Brain microvascular endothelial cell (primary cell): ENCODE data around the gene UTF1.
"Not testable (repeated sequence)": the region's sequence is repeated elsewhere in the genome, so short reads cannot be mapped to it uniquely, and the experiment has no call there.

Source experiments
- DNase-seq: peaks from one replicate; pipeline ENCODE4 v3.0.0-alpha.2; 2020
- H3K27ac ChIP-seq: fragments of 250-450 bp; sonication (Bioruptor Pico); 2 replicates; pipeline ENCODE4 v1.5.1; 2020; ENCODE audit warnings: mild to moderate bottlenecking, moderate library complexity
- H3K27me3 ChIP-seq: fragments of 250-450 bp; sonication (Bioruptor Pico); replicated peaks from 2 replicates; pipeline ENCODE4 v1.5.1; 2020; ENCODE audit warnings: mild to moderate bottlenecking
- H3K36me3 ChIP-seq: fragments of 250-450 bp; sonication (Bioruptor Pico); replicated peaks from 2 replicates; pipeline ENCODE4 v1.5.1; 2020; ENCODE audit warnings: mild to moderate bottlenecking
- H3K4me3 ChIP-seq: 2 replicates; pipeline ENCODE4 v1.5.1; 2011; ENCODE audit warnings: low read depth, mild to moderate bottlenecking, control low read depth, low read length, moderate library complexity
- in situ Hi-C: cut with HindIII; loops from 2 replicates; pipeline ENCODE4 v1.10.0; 2017; ENCODE audit warnings: low sequenced_read_pairs, low pct_ligation_motif_present
- TF ChIP-seq, protein P1 (sequence below): IDR thresholded peaks from 2 replicates; pipeline ENCODE4 v1.5.1; 2011; ENCODE audit warnings: low read depth, mild to moderate bottlenecking, moderate library complexity, low read length, control low read depth, inconsistent platforms; ENCODE audit errors: missing control alignments

Gene UTF1

DNA sequence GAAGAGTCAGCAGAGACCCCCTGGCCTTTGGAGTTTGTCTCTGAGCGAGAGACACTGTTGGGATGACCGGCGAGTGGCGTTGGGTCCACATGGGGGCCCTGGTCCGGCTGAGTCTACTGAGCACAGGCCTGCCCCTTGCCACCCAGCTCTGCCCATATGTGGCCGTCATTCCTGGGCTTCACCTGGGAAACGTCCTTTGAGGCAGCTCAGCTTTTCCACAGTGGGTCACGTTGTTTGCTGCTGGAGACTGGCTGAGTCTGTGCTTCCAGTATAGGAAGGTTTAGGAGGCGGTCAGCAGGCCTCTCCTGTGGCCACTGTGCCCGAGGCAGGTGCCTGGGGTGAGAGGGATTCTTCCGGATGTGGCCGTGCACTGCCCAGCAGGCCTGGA is 29.6 kb downstream of the UTF1 start:
- DNase-seq = no peak
- TF ChIP-seq, protein P1, sequence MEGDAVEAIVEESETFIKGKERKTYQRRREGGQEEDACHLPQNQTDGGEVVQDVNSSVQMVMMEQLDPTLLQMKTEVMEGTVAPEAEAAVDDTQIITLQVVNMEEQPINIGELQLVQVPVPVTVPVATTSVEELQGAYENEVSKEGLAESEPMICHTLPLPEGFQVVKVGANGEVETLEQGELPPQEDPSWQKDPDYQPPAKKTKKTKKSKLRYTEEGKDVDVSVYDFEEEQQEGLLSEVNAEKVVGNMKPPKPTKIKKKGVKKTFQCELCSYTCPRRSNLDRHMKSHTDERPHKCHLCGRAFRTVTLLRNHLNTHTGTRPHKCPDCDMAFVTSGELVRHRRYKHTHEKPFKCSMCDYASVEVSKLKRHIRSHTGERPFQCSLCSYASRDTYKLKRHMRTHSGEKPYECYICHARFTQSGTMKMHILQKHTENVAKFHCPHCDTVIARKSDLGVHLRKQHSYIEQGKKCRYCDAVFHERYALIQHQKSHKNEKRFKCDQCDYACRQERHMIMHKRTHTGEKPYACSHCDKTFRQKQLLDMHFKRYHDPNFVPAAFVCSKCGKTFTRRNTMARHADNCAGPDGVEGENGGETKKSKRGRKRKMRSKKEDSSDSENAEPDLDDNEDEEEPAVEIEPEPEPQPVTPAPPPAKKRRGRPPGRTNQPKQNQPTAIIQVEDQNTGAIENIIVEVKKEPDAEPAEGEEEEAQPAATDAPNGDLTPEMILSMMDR = no peak
- H3K27ac ChIP-seq = no peak overlapping the region
- in situ Hi-C loops = no loop called here
- no peaks in the 10 kb centered on the region for H3K27me3 ChIP-seq
- H3K36me3 ChIP-seq = no peaks in the 10 kb centered on the region
- H3K4me3 ChIP-seq = no peak overlapping the region

- Histone ChIP-seq H3K4me3 (peak overlapping the region; percentile 49), H3K27me3 (no peaks in the 10 kb centered on the region), H3K27ac (no peak overlapping the region), H3K36me3 (no peaks in the 10 kb centered on the region)
- TF ChIP-seq, protein P1 = no peak
- in situ Hi-C loops = no loop called here
- no peak for DNase-seq
Measured at GRCh38 chr10:133260895-133261725, 31.1 kb downstream of the UTF1 start.

GRCh38 chr10:133261726-133262325 is 31.8 kb downstream of the UTF1 start:
- H3K4me3 ChIP-seq = peak overlapping the region; percentile 49
- H3K36me3 ChIP-seq = no peaks in the 10 kb centered on the region
- H3K27ac ChIP-seq = no peak overlapping the region
- H3K27me3 ChIP-seq = no peaks in the 10 kb centered on the region
- peak; percentile 48 for DNase-seq
- in situ Hi-C loops = no loop called here
- TF ChIP-seq, protein P1 = no peak

DNA sequence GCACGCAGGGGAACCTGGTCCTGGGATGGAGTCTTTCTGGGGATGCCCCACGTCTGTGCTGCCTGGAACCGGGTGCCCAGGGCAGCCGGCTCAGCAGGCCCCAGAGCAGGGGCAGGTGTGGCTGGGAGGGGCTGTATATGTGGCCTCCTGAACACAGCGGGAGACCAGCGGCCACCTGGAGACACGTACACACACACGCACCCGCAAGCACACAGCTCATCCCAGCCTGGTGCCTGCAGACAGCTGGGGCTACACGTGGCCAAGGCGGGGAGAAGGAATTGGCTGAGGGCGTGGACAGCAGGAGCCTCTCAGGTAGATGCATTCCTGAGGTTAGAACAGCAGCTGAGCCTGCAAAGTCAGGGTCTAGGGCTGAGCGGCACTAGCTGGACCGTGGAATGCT is 32.7 kb downstream of the UTF1 start:
- TF ChIP-seq, protein P1 = no peak
- no peak for DNase-seq
- in situ Hi-C loops = no loop called here
- no peak overlapping the region for H3K4me3 ChIP-seq
- H3K36me3 ChIP-seq = no peaks in the 10 kb centered on the region
- H3K27ac ChIP-seq = no peak overlapping the region
- H3K27me3 ChIP-seq = no peaks in the 10 kb centered on the region

- no peak for DNase-seq
- no peaks in the 10 kb centered on the region for H3K27me3 ChIP-seq
- TF ChIP-seq, protein P1 = no peak
- H3K36me3 ChIP-seq = no peaks in the 10 kb centered on the region
- in situ Hi-C loops = no loop called here
- H3K4me3 ChIP-seq = no peak overlapping the region
- no peak overlapping the region for H3K27ac ChIP-seq
Measured at GRCh38 chr10:133263674-133264073, 33.7 kb downstream of the UTF1 start.

DNA sequence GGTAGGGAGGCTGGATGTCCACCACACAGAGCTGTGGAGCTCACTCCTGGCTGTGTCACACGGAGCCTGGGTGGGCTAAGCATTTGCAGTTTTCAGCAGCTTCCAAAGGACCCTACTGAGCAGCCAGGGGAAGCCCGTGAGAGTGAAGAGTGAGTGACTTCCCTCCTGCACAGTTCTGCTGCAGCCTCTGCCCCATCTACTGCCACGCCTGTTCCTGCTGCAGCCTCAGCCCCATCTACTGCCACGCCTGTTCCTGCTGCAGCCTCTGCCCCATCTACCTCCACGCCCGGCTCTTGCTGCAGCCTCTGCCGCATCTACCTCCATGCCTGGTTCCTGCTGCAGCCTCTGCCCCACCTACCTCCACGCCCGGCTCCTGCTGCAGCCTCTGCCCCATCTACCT is 34.4 kb downstream of the UTF1 start:
- Histone ChIP-seq H3K27ac (no peak overlapping the region), H3K27me3 (no peaks in the 10 kb centered on the region), H3K36me3 (no peaks in the 10 kb centered on the region), H3K4me3 (no peak overlapping the region)
- DNase-seq = no peak
- TF ChIP-seq, protein P1 = no peak
- in situ Hi-C loops = no loop called here

DNA sequence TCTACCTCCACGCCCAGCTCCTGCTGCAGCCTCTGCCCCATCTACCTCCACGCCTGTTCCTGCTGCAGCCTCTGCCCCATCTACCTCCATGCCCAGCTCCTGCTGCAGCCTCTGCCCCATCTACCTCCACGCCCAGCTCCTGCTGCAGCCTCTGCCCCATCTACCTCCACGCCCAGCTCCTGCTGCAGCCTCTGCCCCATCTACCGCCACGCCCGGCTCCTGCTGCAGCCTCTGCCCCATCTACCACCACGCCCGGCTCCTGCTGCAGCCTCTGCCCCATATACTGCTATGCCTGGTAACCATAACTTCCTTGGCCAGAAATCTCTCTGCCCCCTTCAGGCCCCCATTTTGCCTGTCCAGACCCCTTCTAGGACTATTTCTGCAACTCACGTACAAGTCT is 35.0 kb downstream of the UTF1 start:
- DNase-seq, H3K4me3 ChIP-seq, H3K36me3 ChIP-seq, H3K27me3 ChIP-seq, H3K27ac ChIP-seq, in situ Hi-C loops: not testable (repeated sequence)
